ENCODE measurements around the gene SPTB.

DNA sequence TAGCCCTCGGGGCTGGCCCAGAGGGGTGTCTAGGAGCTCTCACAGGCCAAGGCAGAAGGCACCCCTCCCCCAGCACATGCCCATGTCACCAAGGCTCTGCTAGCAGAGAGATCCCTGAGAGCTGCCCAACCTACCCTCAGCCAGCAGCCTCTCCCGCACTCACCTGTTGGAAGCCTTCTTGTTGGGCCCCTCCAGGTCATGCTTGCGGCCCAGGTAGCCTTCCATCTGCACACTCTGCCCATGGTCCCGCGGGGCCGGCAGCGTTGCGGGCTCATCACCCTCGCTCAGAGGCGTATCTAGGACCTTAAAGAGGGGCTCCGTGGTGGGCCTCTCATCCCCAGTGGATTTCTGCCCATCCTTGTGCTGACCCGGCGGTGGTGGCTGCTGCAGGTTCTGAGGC is 126.3 kb downstream of the SPTB start:
- TF ChIP-seq, protein P1, sequence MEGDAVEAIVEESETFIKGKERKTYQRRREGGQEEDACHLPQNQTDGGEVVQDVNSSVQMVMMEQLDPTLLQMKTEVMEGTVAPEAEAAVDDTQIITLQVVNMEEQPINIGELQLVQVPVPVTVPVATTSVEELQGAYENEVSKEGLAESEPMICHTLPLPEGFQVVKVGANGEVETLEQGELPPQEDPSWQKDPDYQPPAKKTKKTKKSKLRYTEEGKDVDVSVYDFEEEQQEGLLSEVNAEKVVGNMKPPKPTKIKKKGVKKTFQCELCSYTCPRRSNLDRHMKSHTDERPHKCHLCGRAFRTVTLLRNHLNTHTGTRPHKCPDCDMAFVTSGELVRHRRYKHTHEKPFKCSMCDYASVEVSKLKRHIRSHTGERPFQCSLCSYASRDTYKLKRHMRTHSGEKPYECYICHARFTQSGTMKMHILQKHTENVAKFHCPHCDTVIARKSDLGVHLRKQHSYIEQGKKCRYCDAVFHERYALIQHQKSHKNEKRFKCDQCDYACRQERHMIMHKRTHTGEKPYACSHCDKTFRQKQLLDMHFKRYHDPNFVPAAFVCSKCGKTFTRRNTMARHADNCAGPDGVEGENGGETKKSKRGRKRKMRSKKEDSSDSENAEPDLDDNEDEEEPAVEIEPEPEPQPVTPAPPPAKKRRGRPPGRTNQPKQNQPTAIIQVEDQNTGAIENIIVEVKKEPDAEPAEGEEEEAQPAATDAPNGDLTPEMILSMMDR (IDR thresholded peaks at IDR 0.05; ENCODE audit: low read depth, low read length, poor library complexity, severe bottlenecking) = no peak
- no peak for TF ChIP-seq EZH2phosphoT487 (IDR thresholded peaks at IDR 0.05; ENCODE audit: borderline replicate concordance, low read length)

Data from DOHH2 (cell line).